Calu3 (cell line): ENCODE results near the gene RIN3. TPM values are rescaled to one million over a fixed set of nuclear protein-coding genes. Genes with fewer than 3 reads are reported as not detected.
A peak's percentile ranks its signal among the peaks of the same experiment; 100 is the strongest.

ENCODE experiments used
- BruUV-seq: library from RNA; stranded (reverse); fragments of 400-500 nt; replicated peaks from 2 replicates; lab custom pipeline; 2021; lab: Mats Ljungman, UMichigan
- CTCF ChIA-PET: fragments of 300-600 bp; sonication (Branson Sonifier 250); formaldehyde crosslinking; loops from one replicate; lab custom pipeline; 2022; ENCODE audit warnings: antibody characterized with exemption; lab: Charles Lee
- DNase-seq: peaks from one replicate; pipeline ENCODE4 v3.0.0; 2022
- H3K27ac Mint-ChIP-seq: one replicate; pipeline ENCODE4 v1.8.0; 2022; ENCODE audit warnings: mixed read lengths; ENCODE audit not compliant: unreplicated experiment
- H3K27me3 Mint-ChIP-seq: one replicate; pipeline ENCODE4 v1.8.0; 2022; ENCODE audit warnings: mixed read lengths; ENCODE audit not compliant: unreplicated experiment
- H3K36me3 Mint-ChIP-seq: one replicate; pipeline ENCODE4 v1.8.0; 2022; ENCODE audit warnings: mild to moderate bottlenecking, moderate library complexity, mixed read lengths; ENCODE audit not compliant: insufficient read depth, unreplicated experiment
- H3K4me1 Mint-ChIP-seq: one replicate; pipeline ENCODE4 v1.8.0; 2022; ENCODE audit warnings: mild to moderate bottlenecking, low read depth, mixed read lengths; ENCODE audit not compliant: unreplicated experiment
- H3K4me3 Mint-ChIP-seq: one replicate; pipeline ENCODE4 v1.8.0; 2022; ENCODE audit warnings: mild to moderate bottlenecking, low read depth, moderate library complexity, mixed read lengths; ENCODE audit not compliant: unreplicated experiment
- H3K9me3 Mint-ChIP-seq: one replicate; pipeline ENCODE4 v1.8.0; 2022; ENCODE audit warnings: low read depth, mixed read lengths; ENCODE audit not compliant: unreplicated experiment
- CTCF ChIP-seq: fragments of 200-600 bp; IDR thresholded peaks from one replicate; pipeline ENCODE4 v1.8.0; 2022; ENCODE audit warnings: antibody characterized with exemption; ENCODE audit not compliant: unreplicated experiment
- intact Hi-C: fragments of 100-400 bp; cut with micrococcal nuclease; formaldehyde crosslinking; loops from one replicate; pipeline ENCODE4 v1.10.0; 2022; ENCODE audit not compliant: unreplicated experiment
- total RNA-seq: library from RNA; stranded (reverse); gene quantifications from 2 replicates; pipeline ENCODE4 v1.2.3, GENCODE V29; 2022

RIN3 gene
- total RNA-seq, 1 experiment from 2014 or later = 13.8 TPM

GRCh38 chr14:92734618-92735017 is 221.0 kb downstream of the RIN3 start:
- Mint-ChIP-seq H3K4me1 (peaks cover 36% of the 10 kb centered on the region), H3K4me3 (no peak overlapping the region), H3K36me3 (no peaks in the 10 kb centered on the region), H3K27me3 (no peaks in the 10 kb centered on the region), H3K27ac (no peak overlapping the region), H3K9me3 (peaks cover 3% of the 10 kb centered on the region)
- intact Hi-C loops = no loop called here
- BruUV-seq = no TSS peak
- DNase-seq = no peak
- CTCF ChIA-PET = no interaction called here
- no peak for TF ChIP-seq CTCF

GRCh38 chr14:92735344-92735743 is 221.8 kb downstream of the RIN3 start:
- H3K27ac Mint-ChIP-seq = no peak overlapping the region
- peaks cover 31% of the 10 kb centered on the region for H3K4me1 Mint-ChIP-seq
- intact Hi-C loops = no loop called here
- no peaks in the 10 kb centered on the region for H3K27me3 Mint-ChIP-seq
- no peak overlapping the region for H3K4me3 Mint-ChIP-seq
- CTCF ChIA-PET = interaction anchor here (0.6 kb wide), 1 partner anchor 36 kb away, joined by 4 read pairs; no protein-coding TSS in a partner anchor
- peaks cover 3% of the 10 kb centered on the region for H3K9me3 Mint-ChIP-seq
- no TSS peak for BruUV-seq
- no peaks in the 10 kb centered on the region for H3K36me3 Mint-ChIP-seq
- no peak for DNase-seq
- TF ChIP-seq CTCF = no peak

GRCh38 chr14:92737206-92737605 is 223.6 kb downstream of the RIN3 start:
- Mint-ChIP-seq H3K36me3 (no peaks in the 10 kb centered on the region), H3K27me3 (no peaks in the 10 kb centered on the region), H3K9me3 (no peaks in the 10 kb centered on the region), H3K4me1 (peaks cover 31% of the 10 kb centered on the region), H3K27ac (peak overlapping the region; percentile 32), H3K4me3 (no peak overlapping the region)
- DNase-seq = no peak
- no TSS peak for BruUV-seq
- intact Hi-C loops = no loop called here
- TF ChIP-seq CTCF = no peak
- CTCF ChIA-PET = no interaction called here

- BruUV-seq = no TSS peak
- intact Hi-C loops = no loop called here
- CTCF ChIA-PET = no interaction called here
- Mint-ChIP-seq H3K27me3 (no peaks in the 10 kb centered on the region), H3K9me3 (no peaks in the 10 kb centered on the region), H3K4me3 (no peak overlapping the region), H3K4me1 (peaks cover 28% of the 10 kb centered on the region), H3K36me3 (no peaks in the 10 kb centered on the region), H3K27ac (peak overlapping the region; percentile 32)
- no peak for DNase-seq
- TF ChIP-seq CTCF = no peak
Measured at GRCh38 chr14:92737619-92738188, 224.1 kb downstream of the RIN3 start.

Other genes with a start within 250 kb of the RIN3 start
- gene SLC24A4, start 190.6 kb upstream of the RIN3 start, total RNA-seq = not detected in 2 replicates
- gene LGMN, start 234.8 kb downstream of the RIN3 start, total RNA-seq = 64.9 and 84.6 TPM in 2 replicates